Articular chondrocyte of knee joint (primary cell): Measurements from ENCODE around the gene KLHDC10. TPM values are rescaled to one million over a fixed set of nuclear protein-coding genes. Genes with fewer than 3 reads are reported as not detected.

ENCODE experiments used
- small RNA-seq: library from RNA; depleted of rRNA; stranded (forward); fragments of <200 nt; gene quantifications from one replicate; pipeline ENCODE3, GENCODE V24; 2012
- total RNA-seq: library from RNA; depleted of rRNA; stranded (reverse); fragments of >200 nt; gene quantifications from 2 replicates; pipeline ENCODE4 v1.2.3, GENCODE V29; 2012

Gene KLHDC10
- 53.6 and 60.4 TPM in 2 replicates for total RNA-seq

GRCh38 chr7:130069978-130070860 lies at the start of gene KLHDC10:
TSS of gene KLHDC10 (plus strand) at chr7:130070534. CDS start at chr7:130070644, 110 bp downstream.

Small RNA genes lying within 50 kb of the gene (small RNA-seq; reads per million reads assigned to genes)
- not detected for gene RNA5SP245

Other genes with a start within 250 kb of the KLHDC10 start
- 68.7 and 80.4 TPM in 2 replicates for gene UBE2H, start 117.6 kb upstream of the KLHDC10 start, total RNA-seq
- 16.7 and 18.7 TPM in 2 replicates for gene ZC3HC1, start 19.2 kb upstream of the KLHDC10 start, total RNA-seq
- 23.5 and 26.2 TPM in 2 replicates for gene TMEM209, start 134.9 kb downstream of the KLHDC10 start, total RNA-seq
- gene SSMEM1, start 137.3 kb downstream of the KLHDC10 start, total RNA-seq: not detected in 2 replicates
- gene CPA2, start 196.3 kb downstream of the KLHDC10 start, total RNA-seq: 0.26 and 0.43 TPM in 2 replicates
- gene CPA4, start 222.6 kb downstream of the KLHDC10 start, total RNA-seq: 250 and 331 TPM in 2 replicates